HG02938 (cell line): ENCODE data around the gene STX1A.
"Not testable (repeated sequence)": the region's sequence is repeated elsewhere in the genome, so short reads cannot be mapped to it uniquely, and the experiment has no call there.

ENCODE experiments used
- ATAC-seq: cut with Tn5 transposase; IDR thresholded peaks from one replicate; pipeline ENCODE4 v1.9.1; 2021; ENCODE audit warnings: mild to moderate bottlenecking, moderate library complexity; ENCODE audit not compliant: unreplicated experiment

STX1A gene

GRCh38 chr7:73736885-73737284 lies 17.4 kb upstream of the STX1A start:
- ATAC-seq, result no peak

- ATAC-seq, result no peak
Observed at GRCh38 chr7:73735528-73735905, 16.0 kb upstream of the STX1A start.

- ATAC-seq, result no peak
Observed at GRCh38 chr7:73734619-73735527, 15.4 kb upstream of the STX1A start.

GRCh38 chr7:73732397-73732796 lies 12.9 kb upstream of the STX1A start:
- no peak for ATAC-seq

- ATAC-seq, result no peak
Observed at GRCh38 chr7:73730485-73730884, 11.0 kb upstream of the STX1A start.

GRCh38 chr7:73728551-73728950 lies 9.1 kb upstream of the STX1A start:
- ATAC-seq, result no peak

GRCh38 chr7:73727952-73728351 lies 8.5 kb upstream of the STX1A start:
- ATAC-seq, result no peak

GRCh38 chr7:73726083-73726466 lies 6.6 kb upstream of the STX1A start:
- no peak for ATAC-seq

- ATAC-seq, result no peak
Observed at GRCh38 chr7:73723813-73724212, 4.3 kb upstream of the STX1A start.

GRCh38 chr7:73722785-73723184 lies 3.3 kb upstream of the STX1A start:
- no peak for ATAC-seq

- not testable (repeated sequence) for ATAC-seq
Observed at GRCh38 chr7:73722182-73722581, 2.7 kb upstream of the STX1A start.

- ATAC-seq, result no peak
Observed at GRCh38 chr7:73721377-73721817, 1.9 kb upstream of the STX1A start.

GRCh38 chr7:73720443-73720842 lies 974 bp upstream of the STX1A start:
- not testable (repeated sequence) for ATAC-seq

GRCh38 chr7:73719806-73720169 lies 319 bp upstream of the STX1A start:
- ATAC-seq, result peak; percentile 4

- ATAC-seq, result no peak
Observed at GRCh38 chr7:73718438-73718881, 1.0 kb downstream of the STX1A start.

- no peak for ATAC-seq
Observed at GRCh38 chr7:73717991-73718405, 1.5 kb downstream of the STX1A start.

- no peak for ATAC-seq
Observed at GRCh38 chr7:73717025-73717807, 2.3 kb downstream of the STX1A start.

- no peak for ATAC-seq
Observed at GRCh38 chr7:73716318-73716890, 3.1 kb downstream of the STX1A start.

GRCh38 chr7:73715648-73716317 lies 3.7 kb downstream of the STX1A start:
- no peak for ATAC-seq

GRCh38 chr7:73713319-73713718 lies 6.2 kb downstream of the STX1A start:
- ATAC-seq, result not testable (repeated sequence)

GRCh38 chr7:73712773-73713172 lies 6.7 kb downstream of the STX1A start:
- no peak for ATAC-seq
